Testis (tissue), 3 donors: ENCODE measurements around the gene IFNL3. TPM values are rescaled to one million over a fixed set of nuclear protein-coding genes. Genes with fewer than 3 reads are reported as not detected.

Experiments
- DNase-seq: peaks from one replicate; pipeline ENCODE4 v3.0.0-alpha.2; 2019
- H3K27ac ChIP-seq, 2 donors: fragments of 200-600 bp; sonication (generic); one replicate each; pipeline ENCODE4 v1.5.1; 2019
- H3K27me3 ChIP-seq: fragments of 200-600 bp; sonication (generic); one replicate; pipeline ENCODE4 v1.5.1; 2019
- H3K36me3 ChIP-seq: fragments of 200-600 bp; sonication (generic); one replicate; pipeline ENCODE4 v1.5.1; 2017; ENCODE audit warnings: low read depth; ENCODE audit errors: missing control alignments
- H3K4me1 ChIP-seq: fragments of 200-600 bp; sonication (generic); one replicate; pipeline ENCODE4 v1.5.1; 2019
- H3K4me3 ChIP-seq, 2 donors: fragments of 200-600 bp; sonication (generic); one replicate each; pipeline ENCODE4 v1.5.1; 2017 to 2019
- H3K9me3 ChIP-seq: fragments of 200-600 bp; sonication (generic); one replicate; pipeline ENCODE4 v1.5.1; 2017
- POLR2A ChIP-seq: fragments of 450-650 bp; IDR thresholded peaks from one replicate; pipeline ENCODE4 v1.6.1; 2017; ENCODE audit warnings: antibody characterized with exemption, mild to moderate bottlenecking, moderate library complexity
- WGBS, 2 donors: methylation state at CpG; one replicate each; pipeline ENCODE4 v1.1.5; 2018; 5-methylcytosine and 5-hydroxymethylcytosine counted together
- intact Hi-C: fragments of 100-400 bp; cut with DNase I; formaldehyde crosslinking; loops from one replicate; pipeline ENCODE4 v1.15.1; 2023; ENCODE audit warnings: low total_unique reads
- polyA plus RNA-seq: library from polyadenylated mRNA; stranded (reverse); fragments of 350-450 nt; fragmentation: Illumina TruSeq; extraction: RNeasy Lipid Tissue Mini Kit (QIAGEN cat#74804); gene quantifications from one replicate; pipeline ENCODE4 v1.2.3, GENCODE V29; 2014; ENCODE audit warnings: low read depth, low replicate concordance; ENCODE audit not compliant: insufficient read depth
- total RNA-seq, 2 donors: library from RNA; depleted of rRNA; stranded (reverse); fragments of >200 nt; gene quantifications; one replicate each; pipeline ENCODE4 v1.2.3, GENCODE V29; 2016
- TF ChIP-seq, protein P1 (sequence below), 3 experiments: fragments of 450-650 bp in 2 of 3; fragments of 200-600 bp in 1 of 3; sonication (generic) in 1 of 3; IDR thresholded peaks; one replicate each; pipeline ENCODE4 v1.5.1; 2016 to 2019; ENCODE audit warnings: antibody characterized with exemption in 3 of 3, mild to moderate bottlenecking in 2 of 3, moderate library complexity in 1 of 3

The IFNL3 gene
- total and polyA plus RNA-seq, 3 donors from 2014 or later = not detected

DNA sequence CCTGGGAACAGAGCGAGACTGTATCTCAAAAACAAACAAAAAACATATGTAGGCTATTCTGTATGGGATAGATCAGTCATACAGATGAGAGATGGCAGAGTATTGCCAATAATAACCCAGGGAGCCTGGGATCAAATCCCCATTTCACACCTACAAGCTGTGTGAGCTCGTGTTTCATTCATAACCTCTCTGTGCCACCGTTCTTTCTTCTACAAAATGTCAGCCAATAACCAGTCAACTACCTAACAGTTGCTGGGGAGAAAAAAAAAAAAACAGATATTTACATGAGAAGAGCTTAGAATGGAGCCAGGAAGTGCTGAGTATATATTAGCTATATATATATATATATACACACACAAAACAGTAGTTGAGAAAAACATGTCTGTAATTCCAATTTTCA is 16.9 kb upstream of the IFNL3 start:
- 87 to 91% methylated on average over 3 of the region's 3 CpGs for WGBS, 2 donors
- H3K36me3 ChIP-seq = no peaks in the 10 kb centered on the region
- H3K4me1 ChIP-seq = peaks cover 2% of the 10 kb centered on the region
- intact Hi-C loops = no loop called here
- H3K27ac ChIP-seq = no peak overlapping the region
- TF ChIP-seq POLR2A = no peak
- TF ChIP-seq, protein P1, sequence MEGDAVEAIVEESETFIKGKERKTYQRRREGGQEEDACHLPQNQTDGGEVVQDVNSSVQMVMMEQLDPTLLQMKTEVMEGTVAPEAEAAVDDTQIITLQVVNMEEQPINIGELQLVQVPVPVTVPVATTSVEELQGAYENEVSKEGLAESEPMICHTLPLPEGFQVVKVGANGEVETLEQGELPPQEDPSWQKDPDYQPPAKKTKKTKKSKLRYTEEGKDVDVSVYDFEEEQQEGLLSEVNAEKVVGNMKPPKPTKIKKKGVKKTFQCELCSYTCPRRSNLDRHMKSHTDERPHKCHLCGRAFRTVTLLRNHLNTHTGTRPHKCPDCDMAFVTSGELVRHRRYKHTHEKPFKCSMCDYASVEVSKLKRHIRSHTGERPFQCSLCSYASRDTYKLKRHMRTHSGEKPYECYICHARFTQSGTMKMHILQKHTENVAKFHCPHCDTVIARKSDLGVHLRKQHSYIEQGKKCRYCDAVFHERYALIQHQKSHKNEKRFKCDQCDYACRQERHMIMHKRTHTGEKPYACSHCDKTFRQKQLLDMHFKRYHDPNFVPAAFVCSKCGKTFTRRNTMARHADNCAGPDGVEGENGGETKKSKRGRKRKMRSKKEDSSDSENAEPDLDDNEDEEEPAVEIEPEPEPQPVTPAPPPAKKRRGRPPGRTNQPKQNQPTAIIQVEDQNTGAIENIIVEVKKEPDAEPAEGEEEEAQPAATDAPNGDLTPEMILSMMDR (IDR thresholded peaks at IDR 0.05) = no peak
- H3K4me3 ChIP-seq = no peak overlapping the region
- no peaks in the 10 kb centered on the region for H3K27me3 ChIP-seq
- no peaks in the 10 kb centered on the region for H3K9me3 ChIP-seq
- no peak for DNase-seq

DNA sequence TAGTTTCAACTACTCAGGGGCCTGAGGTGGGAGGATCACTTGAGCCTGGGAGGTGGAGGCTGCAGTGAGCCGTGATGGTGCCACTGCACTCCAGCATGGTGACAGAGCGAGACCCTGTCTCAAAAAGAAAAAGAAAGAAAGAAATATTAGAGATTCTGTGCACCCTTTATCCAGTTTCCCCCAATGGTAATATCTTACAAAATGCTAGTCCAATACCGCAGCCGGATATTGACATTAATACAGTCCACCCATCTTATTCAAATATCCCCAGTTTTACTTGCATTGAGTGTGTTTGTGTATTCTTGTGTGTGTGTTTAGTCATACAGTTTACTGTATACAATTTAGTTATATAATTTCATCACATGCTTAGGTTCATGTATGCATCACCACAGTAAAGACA is 12.4 kb upstream of the IFNL3 start:
- Histone ChIP-seq H3K9me3 (no peaks in the 10 kb centered on the region), H3K27me3 (no peaks in the 10 kb centered on the region), H3K36me3 (no peaks in the 10 kb centered on the region), H3K4me1 (no peaks in the 10 kb centered on the region), H3K4me3 (no peak overlapping the region), H3K27ac (no peak overlapping the region)
- 96 to 97% methylated on average over 4 of the region's 4 CpGs for WGBS, 2 donors
- no peak for TF ChIP-seq POLR2A
- TF ChIP-seq, protein P1 (IDR thresholded peaks at IDR 0.05) = no peak
- no peak for DNase-seq
- intact Hi-C loops = no loop called here

DNA sequence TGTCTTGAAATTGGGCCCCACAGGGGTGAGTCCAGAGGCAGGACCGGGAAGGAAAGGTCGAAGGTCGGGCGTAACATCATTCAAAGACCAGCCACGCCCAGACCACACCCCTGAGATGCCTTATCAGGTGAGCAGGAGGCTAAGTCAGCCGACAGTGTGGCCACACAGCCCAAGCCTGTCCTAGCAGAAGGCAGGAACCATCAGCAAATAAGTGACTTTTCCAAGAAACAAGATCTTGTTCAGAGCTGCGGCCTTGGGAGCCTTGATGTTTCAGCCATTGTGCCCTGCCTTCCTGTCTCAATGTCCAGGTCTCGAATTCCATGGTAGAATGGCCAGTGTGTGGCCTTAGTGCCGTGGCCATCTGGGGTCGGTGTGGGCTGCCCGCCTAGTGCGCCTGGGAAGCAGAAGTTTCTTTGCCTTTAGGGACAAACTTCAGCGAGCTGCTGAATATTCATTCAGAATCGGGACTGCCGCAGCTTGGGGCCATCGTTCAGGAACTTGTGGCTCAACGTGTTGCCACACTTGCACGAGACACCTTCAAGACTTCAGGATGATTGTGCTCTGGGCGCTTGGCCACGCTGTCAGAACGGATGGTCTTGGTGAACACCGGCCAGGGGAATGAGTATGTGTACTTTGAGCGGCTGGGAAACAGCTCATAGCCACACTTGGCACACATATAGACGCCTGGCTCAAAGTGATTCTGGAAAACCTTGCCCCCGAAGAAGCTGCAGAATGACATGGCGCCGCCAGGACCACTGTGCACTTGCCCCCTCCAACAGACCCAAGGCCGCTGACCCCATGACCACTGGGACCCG is 9.9 kb upstream of the IFNL3 start:
- Histone ChIP-seq H3K4me1 (no peaks in the 10 kb centered on the region), H3K4me3 (no peak overlapping the region), H3K27ac (no peak overlapping the region), H3K36me3 (no peaks in the 10 kb centered on the region), H3K9me3 (no peaks in the 10 kb centered on the region), H3K27me3 (no peaks in the 10 kb centered on the region)
- DNase-seq = no peak
- TF ChIP-seq, protein P1 (IDR thresholded peaks at IDR 0.05) = no peak
- no peak for TF ChIP-seq POLR2A
- 77 to 82% methylated on average over 19 to 29 of the region's 29 CpGs for WGBS, 2 donors
- intact Hi-C loops = no loop called here

DNA sequence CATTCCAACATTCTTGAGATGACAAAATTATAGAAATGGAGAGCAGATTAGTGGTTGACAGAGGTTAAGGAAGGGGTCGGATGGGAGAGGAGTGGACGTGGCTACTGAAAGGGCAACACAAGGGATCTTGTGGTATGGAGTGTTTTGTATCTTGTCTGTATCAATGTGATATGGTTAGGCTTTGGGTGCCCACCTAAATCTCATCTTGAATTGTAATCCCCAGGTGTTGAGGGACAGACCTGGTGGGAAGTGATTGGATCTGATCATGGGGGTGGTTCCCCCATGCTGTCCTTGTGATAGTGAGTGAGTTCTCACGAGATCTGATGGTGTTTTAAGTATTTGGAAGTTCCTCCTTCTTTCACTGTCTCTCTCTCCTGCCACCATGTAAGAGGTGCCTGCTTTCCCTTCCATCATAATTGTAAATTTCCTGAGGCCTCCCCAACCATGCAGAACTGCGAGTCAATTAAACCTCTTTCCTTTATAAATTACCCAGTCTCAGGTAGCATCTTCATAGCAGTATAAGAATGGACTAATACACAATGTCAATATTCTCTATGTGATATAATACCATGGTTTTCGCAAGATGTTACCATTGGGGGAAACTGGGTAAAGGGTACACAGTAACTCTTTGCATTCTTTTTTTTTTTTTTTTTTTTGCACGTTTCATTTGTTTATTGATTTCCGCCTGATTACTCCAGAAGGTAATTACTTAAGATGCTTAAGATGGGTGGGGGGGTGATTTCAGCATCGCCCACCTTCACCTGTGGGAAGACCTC is 8.8 kb upstream of the IFNL3 start:
- intact Hi-C loops = no loop called here
- WGBS, 2 donors = 80 to 81% methylated on average over 8 of the region's 8 CpGs
- TF ChIP-seq, protein P1 (IDR thresholded peaks at IDR 0.05) = no peak
- no peak for TF ChIP-seq POLR2A
- Histone ChIP-seq H3K36me3 (no peaks in the 10 kb centered on the region), H3K27me3 (no peaks in the 10 kb centered on the region), H3K4me1 (no peaks in the 10 kb centered on the region), H3K9me3 (no peaks in the 10 kb centered on the region), H3K27ac (no peak overlapping the region), H3K4me3 (no peak overlapping the region)
- DNase-seq = no peak
